Measurements from ENCODE around the gene CEP112.
A peak's percentile ranks its signal among the peaks of the same experiment; 100 is the strongest.

Gene CEP112

GRCh38 chr17:65670667-65671371 is 521.1 kb downstream of the CEP112 start:
- no peak for DNase-seq

GRCh38 chr17:65668211-65668610 is 523.7 kb downstream of the CEP112 start:
- DNase-seq = no peak

GRCh38 chr17:65667656-65668055 is 524.3 kb downstream of the CEP112 start:
- no peak for DNase-seq

- no peak for DNase-seq
Observed at GRCh38 chr17:65666876-65667321, 525.0 kb downstream of the CEP112 start.

DNA sequence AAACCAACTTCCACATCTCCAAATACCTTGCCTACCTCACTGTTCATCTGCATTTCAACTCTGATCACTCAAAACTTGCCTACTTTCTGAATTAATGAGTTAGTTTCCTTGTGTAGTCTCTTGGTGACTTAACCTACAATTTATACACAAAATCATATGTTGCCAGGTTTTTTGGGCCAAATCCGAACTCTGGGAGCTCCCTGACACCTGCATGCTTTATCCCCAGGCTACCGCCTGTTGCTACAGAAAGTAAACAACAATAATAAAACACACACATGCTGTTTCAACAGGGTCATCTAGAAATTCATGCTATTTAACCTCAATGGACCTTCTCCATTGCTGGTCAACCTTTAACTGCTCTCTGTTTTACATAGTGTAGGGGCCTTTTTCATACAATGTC is 526.0 kb downstream of the CEP112 start:
- DNase-seq = no peak

- no peak for DNase-seq
Observed at GRCh38 chr17:65664696-65665095, 527.2 kb downstream of the CEP112 start.

DNA sequence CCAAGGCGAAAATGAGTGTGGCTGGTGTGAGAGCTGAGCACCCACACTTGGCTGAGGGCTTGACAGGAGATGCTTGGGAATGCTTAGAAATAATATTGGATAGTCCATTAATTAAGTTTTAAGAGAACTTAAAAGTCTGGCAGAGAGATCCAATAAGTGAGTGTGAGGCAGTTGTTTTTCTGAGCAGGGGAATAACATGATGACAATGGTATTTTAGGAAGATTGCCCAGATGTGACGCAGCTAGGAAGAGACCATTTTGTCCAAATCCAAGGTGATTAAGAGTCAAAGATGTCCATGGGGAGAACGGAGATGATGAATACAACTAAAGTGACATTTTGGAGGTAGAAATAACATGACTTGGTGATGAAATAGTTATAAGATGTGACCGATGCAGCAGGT is 527.7 kb downstream of the CEP112 start:
- DNase-seq = peak; percentile 40

DNA sequence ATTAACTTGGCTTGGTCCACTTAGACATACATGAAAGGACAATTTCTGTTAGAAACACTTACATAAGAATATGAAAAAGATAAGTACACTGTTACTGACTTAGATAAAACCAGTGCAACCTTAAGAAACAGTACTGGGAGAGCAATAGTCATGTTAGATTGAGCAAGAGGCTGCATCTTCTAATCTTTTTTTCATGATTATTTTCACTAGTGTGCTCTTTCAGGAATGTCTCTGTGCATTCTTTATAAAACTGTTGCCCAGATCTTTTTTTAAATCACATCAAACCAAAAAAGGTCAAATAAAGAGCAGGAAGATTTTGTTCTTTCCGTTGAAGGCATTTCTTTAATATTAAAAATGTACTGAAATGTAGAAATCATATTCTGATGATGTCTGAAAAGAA is 529.7 kb downstream of the CEP112 start:
- DNase-seq = peak; percentile 79

DNA sequence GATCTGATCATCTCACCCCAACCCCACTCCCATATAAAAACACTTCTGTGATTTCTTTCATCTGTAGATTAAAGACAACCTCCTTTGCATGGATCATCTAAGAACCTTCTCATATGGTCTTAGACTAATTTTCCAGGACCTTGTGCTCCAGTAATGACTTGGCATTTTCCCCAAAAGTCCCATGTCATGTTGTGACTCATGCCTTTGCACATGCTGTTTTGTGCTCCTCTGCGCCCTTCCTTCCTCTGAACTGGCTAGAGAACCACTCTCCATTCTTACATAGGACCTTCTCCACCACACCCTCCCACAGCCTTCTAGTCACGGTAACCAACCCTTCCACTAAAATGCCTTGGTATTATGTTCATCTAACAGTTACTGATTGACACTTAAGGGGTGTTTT is 531.0 kb downstream of the CEP112 start:
- DNase-seq = peak; percentile 80

GRCh38 chr17:65660078-65660477 is 531.9 kb downstream of the CEP112 start:
- no peak for DNase-seq

- no peak for DNase-seq
Observed at GRCh38 chr17:65659512-65659911, 532.4 kb downstream of the CEP112 start.

DNA sequence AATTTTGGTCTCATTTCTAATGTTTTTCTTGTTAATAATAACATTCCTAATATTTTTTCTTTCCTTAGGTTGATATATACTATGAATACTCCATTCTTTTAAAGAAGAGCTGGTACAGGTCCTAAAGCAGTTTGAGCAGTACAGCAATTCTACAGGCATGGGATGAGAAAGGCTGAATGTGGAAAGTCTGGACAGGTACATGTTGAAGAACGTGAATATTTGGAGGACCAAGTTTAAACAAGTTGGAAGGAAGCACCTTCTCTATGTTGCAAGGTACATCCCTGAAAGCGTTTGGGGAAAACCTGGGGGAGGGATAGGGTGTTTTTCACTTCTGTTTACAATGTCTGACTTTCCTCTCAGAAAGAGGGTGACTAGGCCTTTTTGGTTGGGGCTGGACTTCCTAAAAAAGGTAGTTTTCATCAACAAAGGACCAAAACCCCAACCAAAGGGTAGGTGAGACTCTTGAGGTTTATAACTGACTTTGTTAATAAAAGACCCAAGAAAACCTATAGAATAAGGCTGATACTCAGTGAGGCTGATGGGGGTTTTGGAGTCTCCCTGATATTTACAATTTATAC is 534.6 kb downstream of the CEP112 start:
- DNase-seq = no peak

DNA sequence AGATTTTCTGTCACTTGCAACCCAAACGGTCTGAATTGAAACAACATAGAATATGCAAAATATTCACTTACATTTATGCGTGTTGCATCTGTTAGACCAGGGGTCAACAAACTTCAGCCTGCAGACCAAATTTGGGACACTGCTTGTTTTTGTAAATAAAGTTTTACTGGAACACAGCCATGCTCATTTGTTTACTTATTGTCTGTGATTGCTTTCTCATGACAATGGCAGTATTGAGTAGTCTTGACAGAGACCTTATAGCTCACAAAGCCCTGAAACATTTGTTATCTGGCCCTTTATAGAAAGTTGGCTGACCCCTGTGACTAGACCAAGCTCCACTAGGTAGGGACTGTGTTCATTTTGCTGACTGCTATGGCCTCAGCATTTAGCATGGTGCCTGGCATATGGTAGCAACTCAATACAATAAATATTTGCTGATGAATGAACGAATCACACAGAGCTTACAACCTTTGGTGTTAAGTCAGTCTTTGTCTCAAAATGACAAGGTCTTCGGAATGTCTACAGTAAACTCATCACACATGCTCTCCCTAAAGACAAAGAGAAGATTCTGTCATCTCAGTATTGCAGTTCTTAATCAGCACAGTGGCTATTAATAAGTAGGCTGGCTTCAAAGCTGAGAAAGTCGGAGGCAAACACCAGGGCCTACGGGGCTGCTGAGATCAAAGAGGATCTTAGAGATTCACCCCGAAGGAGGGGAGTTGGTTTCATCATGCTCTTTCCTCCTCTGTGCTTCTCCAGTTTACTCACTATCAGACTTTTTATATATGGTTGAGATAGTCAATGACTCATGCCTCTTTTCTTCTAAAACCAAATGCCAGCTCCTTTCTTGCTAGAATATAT is 535.3 kb downstream of the CEP112 start:
- peak; percentile 21 for DNase-seq

GRCh38 chr17:65655706-65656105 is 536.2 kb downstream of the CEP112 start:
- no peak for DNase-seq

GRCh38 chr17:65644545-65644944 is 547.4 kb downstream of the CEP112 start:
- no peak for DNase-seq

DNA sequence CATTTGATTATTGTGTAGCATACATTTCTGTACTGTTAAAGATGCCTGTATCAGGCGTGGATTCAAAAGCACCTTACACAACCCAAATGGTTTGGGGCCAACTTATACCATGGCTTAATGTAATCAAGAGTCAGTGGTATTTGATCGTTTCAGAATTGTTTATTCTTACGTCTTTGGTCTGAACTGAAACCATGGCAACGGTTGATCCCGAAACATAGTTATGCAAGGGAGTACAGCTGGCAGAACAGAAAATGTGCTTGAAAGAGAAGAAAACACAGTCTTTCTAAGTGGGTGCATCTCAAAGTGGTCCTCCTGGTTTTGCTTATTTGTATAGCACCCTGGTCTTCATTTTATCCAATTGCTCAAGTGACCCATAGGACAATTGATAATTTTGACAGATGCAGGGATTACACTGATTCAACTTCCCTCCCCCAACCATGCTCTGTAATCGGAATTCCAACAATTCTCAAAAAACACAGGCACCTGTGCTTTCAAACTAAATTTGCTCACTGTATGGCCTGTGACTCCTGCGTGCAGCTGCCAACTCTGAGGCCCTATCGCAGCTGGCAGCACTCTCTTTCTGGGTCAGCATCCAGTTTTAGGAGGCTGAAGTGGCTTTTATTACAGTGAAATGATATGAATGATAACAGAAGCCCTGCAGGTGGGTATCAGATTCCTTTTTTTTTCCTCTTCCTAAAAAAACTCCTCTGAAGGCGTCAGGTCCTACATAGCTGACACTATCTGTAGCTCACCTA is 553.5 kb downstream of the CEP112 start:
- no peak for DNase-seq

GRCh38 chr17:65637786-65638185 is 554.1 kb downstream of the CEP112 start:
- no peak for DNase-seq

DNA sequence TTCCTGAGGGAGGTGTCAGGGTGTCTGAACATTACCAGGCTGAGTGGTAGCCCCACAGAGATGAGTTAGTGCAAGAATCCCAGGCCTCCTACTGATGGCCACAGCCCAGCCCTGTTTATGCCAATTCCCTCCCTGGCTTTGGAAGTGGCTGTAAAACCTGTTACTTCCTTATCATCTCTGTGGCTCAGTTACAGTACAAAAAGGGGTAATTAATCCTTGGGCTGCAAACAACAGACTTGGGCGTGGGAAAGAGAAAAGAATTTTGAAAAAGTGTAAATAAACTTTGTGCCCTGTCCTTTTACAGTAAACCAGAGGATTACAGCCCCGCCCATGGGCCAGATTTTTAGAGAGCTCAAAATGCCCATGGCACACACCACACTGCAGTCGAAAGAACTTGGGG is 557.4 kb downstream of the CEP112 start:
- no peak for DNase-seq

DNA sequence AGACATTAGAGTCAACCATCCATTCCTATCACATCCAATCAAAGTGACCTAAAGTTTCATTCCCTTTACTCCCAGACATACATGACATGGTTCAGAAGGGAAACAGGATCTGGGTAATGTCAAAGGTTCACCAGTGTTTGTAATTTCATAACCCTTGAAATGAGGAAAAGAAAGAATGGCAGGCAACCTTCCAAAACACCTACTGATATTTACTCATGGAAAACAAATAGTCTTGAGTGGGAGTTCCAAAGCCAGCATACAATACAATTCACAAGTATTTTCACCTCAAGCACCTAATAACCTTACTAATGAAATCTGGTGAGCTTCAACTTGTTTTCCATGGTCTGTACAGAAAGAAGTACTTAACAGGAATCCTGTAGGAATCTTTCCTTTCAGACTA is 557.9 kb downstream of the CEP112 start:
- DNase-seq = no peak

GRCh38 chr17:65633146-65633881 is 558.6 kb downstream of the CEP112 start:
- no peak for DNase-seq

DNA sequence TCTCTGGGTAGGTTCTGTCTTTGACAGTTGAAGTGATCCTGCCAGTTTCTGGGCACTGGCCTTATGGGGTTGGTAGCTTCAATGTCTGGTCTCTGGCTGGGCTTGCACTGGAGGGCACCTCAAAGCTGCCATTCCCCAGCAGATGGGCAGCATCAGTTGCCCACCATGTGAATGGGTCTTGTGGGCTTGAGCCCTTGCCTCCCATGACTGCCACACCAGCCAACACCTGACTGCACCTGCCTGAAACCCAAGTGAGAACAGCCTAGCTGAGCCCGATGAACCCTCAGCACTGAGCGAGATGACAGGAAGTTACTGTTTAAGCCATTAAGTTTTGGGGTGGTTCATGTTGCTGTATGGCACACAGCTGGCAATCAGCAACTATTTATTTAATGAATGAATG is 561.4 kb downstream of the CEP112 start:
- DNase-seq = no peak

GRCh38 chr17:65629234-65629690 is 562.7 kb downstream of the CEP112 start:
- DNase-seq = no peak

Data from fibroblast of skin of scalp (primary cell).